Osteocyte (in vitro differentiated cells): Measurements from ENCODE around the gene ADCY2. TPM values are rescaled to one million over a fixed set of nuclear protein-coding genes. Genes with fewer than 3 reads are reported as not detected.

ENCODE experiments used
- DNase-seq: peaks from one replicate; pipeline ENCODE4 v3.0.0; 2021; ENCODE audit warnings: mixed read lengths; ENCODE audit not compliant: unreplicated experiment; ENCODE audit errors: extremely low spot score
- H3K27ac Mint-ChIP-seq: one replicate; pipeline ENCODE4 v1.8.0; 2021; ENCODE audit warnings: mild to moderate bottlenecking, mixed read lengths; ENCODE audit not compliant: unreplicated experiment
- H3K27me3 Mint-ChIP-seq: one replicate; pipeline ENCODE4 v1.8.0; 2021; ENCODE audit warnings: mixed read lengths; ENCODE audit not compliant: unreplicated experiment
- H3K36me3 Mint-ChIP-seq: one replicate; pipeline ENCODE4 v1.8.0; 2021; ENCODE audit warnings: mixed read lengths; ENCODE audit not compliant: unreplicated experiment
- H3K4me1 Mint-ChIP-seq: one replicate; pipeline ENCODE4 v1.8.0; 2021; ENCODE audit warnings: mixed read lengths; ENCODE audit not compliant: unreplicated experiment
- H3K4me3 Mint-ChIP-seq: one replicate; pipeline ENCODE4 v1.8.0; 2021; ENCODE audit warnings: mild to moderate bottlenecking, moderate library complexity, mixed read lengths; ENCODE audit not compliant: unreplicated experiment
- H3K9me3 Mint-ChIP-seq: one replicate; pipeline ENCODE4 v1.8.0; 2021; ENCODE audit warnings: mixed read lengths; ENCODE audit not compliant: unreplicated experiment
- CTCF ChIP-seq: fragments of 200-600 bp; sonication (generic); IDR thresholded peaks from 2 replicates; pipeline ENCODE4 v1.5.0; 2021; ENCODE audit warnings: antibody characterized with exemption, mild to moderate bottlenecking, moderate library complexity
- total RNA-seq: library from RNA; stranded (reverse); gene quantifications from 2 replicates; pipeline ENCODE4 v1.2.1, GENCODE V29; 2021

The ADCY2 gene
- total RNA-seq, 1 donor from 2014 or later = not detected

GRCh38 chr5:7608772-7609171 is 212.8 kb downstream of the ADCY2 start:
- H3K4me1 Mint-ChIP-seq = no peaks in the 10 kb centered on the region
- TF ChIP-seq CTCF = no peak
- H3K36me3 Mint-ChIP-seq = no peaks in the 10 kb centered on the region
- no peaks in the 10 kb centered on the region for H3K9me3 Mint-ChIP-seq
- no peak overlapping the region for H3K27ac Mint-ChIP-seq
- H3K27me3 Mint-ChIP-seq = peaks cover 21% of the 10 kb centered on the region
- no peak overlapping the region for H3K4me3 Mint-ChIP-seq
- no peak for DNase-seq

- Mint-ChIP-seq H3K27ac (no peak overlapping the region), H3K27me3 (peaks cover 21% of the 10 kb centered on the region), H3K4me3 (no peak overlapping the region), H3K4me1 (no peaks in the 10 kb centered on the region), H3K9me3 (no peaks in the 10 kb centered on the region), H3K36me3 (no peaks in the 10 kb centered on the region)
- TF ChIP-seq CTCF = no peak
- DNase-seq = no peak
Observed at GRCh38 chr5:7609726-7610125, 213.8 kb downstream of the ADCY2 start.

GRCh38 chr5:7610531-7611177 is 214.7 kb downstream of the ADCY2 start:
- no peak for DNase-seq
- H3K4me3 Mint-ChIP-seq = no peak overlapping the region
- no peaks in the 10 kb centered on the region for H3K36me3 Mint-ChIP-seq
- H3K27ac Mint-ChIP-seq = no peak overlapping the region
- peaks cover 21% of the 10 kb centered on the region for H3K27me3 Mint-ChIP-seq
- no peak for TF ChIP-seq CTCF
- H3K4me1 Mint-ChIP-seq = no peaks in the 10 kb centered on the region
- H3K9me3 Mint-ChIP-seq = no peaks in the 10 kb centered on the region

GRCh38 chr5:7611518-7611917 is 215.6 kb downstream of the ADCY2 start:
- Mint-ChIP-seq H3K27me3 (peaks cover 18% of the 10 kb centered on the region), H3K27ac (no peak overlapping the region), H3K4me1 (no peaks in the 10 kb centered on the region), H3K9me3 (no peaks in the 10 kb centered on the region), H3K4me3 (no peak overlapping the region), H3K36me3 (no peaks in the 10 kb centered on the region)
- DNase-seq = no peak
- TF ChIP-seq CTCF = no peak

GRCh38 chr5:7615566-7616061 is 219.7 kb downstream of the ADCY2 start:
- H3K27me3 Mint-ChIP-seq = peaks cover 12% of the 10 kb centered on the region
- no peak overlapping the region for H3K27ac Mint-ChIP-seq
- no peaks in the 10 kb centered on the region for H3K36me3 Mint-ChIP-seq
- H3K9me3 Mint-ChIP-seq = no peaks in the 10 kb centered on the region
- no peak overlapping the region for H3K4me3 Mint-ChIP-seq
- DNase-seq = no peak
- TF ChIP-seq CTCF = no peak
- H3K4me1 Mint-ChIP-seq = no peaks in the 10 kb centered on the region
